Measurements from ENCODE around the gene PTPA. TPM values are rescaled to one million over a fixed set of nuclear protein-coding genes. Genes with fewer than 3 reads are reported as not detected.

The PTPA gene
- polyA plus RNA-seq: 100 to 1,000 TPM in 1 of 4 donors, 10 to 100 TPM in 3; 50.8 to 113 (median 60.8) TPM
- long read RNA-seq, donor 1, transcript PTPA-207 (10 exons, 2,737 nt): major isoform, 18 of 35 reads
- long read RNA-seq, donor 1, transcript PTPA-210 (3 exons, 1,153 nt): minor isoform, 8 of 35 reads
- long read RNA-seq, donor 1, partial matches to known transcripts: 0 of 35 reads
- long read RNA-seq, donor 1, other reads (novel, unspliced or antisense): 0 of 35 reads
- long read RNA-seq, donor 2, transcript PTPA-207 (10 exons, 2,737 nt): major isoform, 5 of 7 reads
- long read RNA-seq, donor 2, partial matches to known transcripts: 0 of 7 reads
- long read RNA-seq, donor 2, other reads (novel, unspliced or antisense): 0 of 7 reads
- long read RNA-seq, donor 3, partial matches to known transcripts: 9 of 16 reads
- long read RNA-seq, donor 3, other reads (novel, unspliced or antisense): 0 of 16 reads
- long read RNA-seq, donor 4: 0 reads
- long read RNA-seq, donor 5, partial matches to known transcripts: 0 of 7 reads
- long read RNA-seq, donor 5, other reads (novel, unspliced or antisense): 0 of 7 reads
- long read RNA-seq, donor 6, transcript PTPA-210 (3 exons, 1,153 nt): major isoform, 5 of 11 reads
- long read RNA-seq, donor 6, partial matches to known transcripts: 0 of 11 reads
- long read RNA-seq, donor 6, other reads (novel, unspliced or antisense): 0 of 11 reads
- long read RNA-seq, donor 7: 0 reads
- long read RNA-seq, donor 8, partial matches to known transcripts: 0 of 2 reads
- long read RNA-seq, donor 8, other reads (novel, unspliced or antisense): 0 of 2 reads
- long read RNA-seq, donor 9, partial matches to known transcripts: 0 of 1 reads
- long read RNA-seq, donor 9, other reads (novel, unspliced or antisense): 0 of 1 reads
- long read RNA-seq, donor 10, transcript PTPA-210 (3 exons, 1,153 nt): major isoform, 7 of 22 reads
- long read RNA-seq, donor 10, transcript PTPA-207 (10 exons, 2,737 nt): minor isoform, 6 of 22 reads
- long read RNA-seq, donor 10, transcript PTPA-214 (3 exons, 988 nt): minor isoform, 5 of 22 reads
- long read RNA-seq, donor 10, partial matches to known transcripts: 0 of 22 reads
- long read RNA-seq, donor 10, other reads (novel, unspliced or antisense): 0 of 22 reads

DNA sequence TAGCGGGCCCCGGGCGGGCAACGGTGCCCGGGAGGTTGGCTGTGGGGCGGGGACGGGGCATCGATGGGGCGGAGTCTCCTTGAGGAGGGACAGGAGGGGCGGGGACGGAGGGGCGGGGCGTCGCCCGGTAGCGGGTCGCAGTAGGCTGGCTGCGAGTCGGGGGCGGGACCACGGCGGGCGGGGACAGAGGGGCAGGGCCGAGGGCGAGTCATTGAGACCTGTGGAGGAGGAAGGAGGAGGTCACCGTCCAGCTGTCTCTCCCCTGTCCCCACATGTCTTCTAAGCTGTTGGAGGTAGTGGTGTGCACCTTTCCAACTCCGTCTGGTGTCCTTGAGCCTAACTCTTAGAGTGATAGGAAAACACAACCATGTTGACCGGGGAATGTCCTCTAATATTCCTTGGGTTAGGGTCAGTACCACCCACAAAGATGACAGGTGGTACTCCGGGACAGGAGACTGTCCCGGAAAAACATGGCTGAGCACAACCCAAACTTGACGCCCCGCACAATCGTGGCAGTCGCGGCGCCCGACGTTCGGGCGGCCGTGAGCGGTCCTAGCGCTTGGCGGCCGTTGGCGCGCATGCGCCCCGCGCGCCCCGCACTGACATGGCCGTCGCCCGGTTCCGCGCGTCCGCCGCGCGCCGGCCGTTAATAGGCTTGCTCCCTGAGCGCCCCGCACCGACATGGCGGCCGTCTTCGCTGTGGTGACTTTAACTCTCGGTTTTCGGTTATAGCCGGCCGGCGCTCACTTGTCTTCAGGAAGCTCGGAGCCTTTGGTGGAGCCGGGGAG lies at the start of gene PTPA, which contains the start of gene CRAT:
Gene PTPA, plus strand, starts transcription at position 676 of the 788 bp plus-strand sequence. CDS start 186 bp downstream, outside the sequence.
Gene CRAT, minus strand, starts transcription at position 54 of the 788 bp plus-strand sequence. CDS start 284 bp downstream, outside the sequence.
- WGBS, 3 donors: 0 to 1% (median 1%) methylated on average over 66 to 77 of the region's 77 CpGs
- Histone ChIP-seq H3K27me3 (ENCODE audit: control insufficient read depth in 3 of 3, insufficient read depth in 3 of 3, low read length in 3 of 3) (no peaks in the 10 kb centered on the region), H3K4me3 (ENCODE audit: low read depth in 1 of 3, low read length in 3 of 3) (peak within 1 kb of the TSS; percentile 84 to 95 (median 88)), H3K36me3 (ENCODE audit: control insufficient read depth in 3 of 3, insufficient read depth in 2 of 3, low read depth in 1 of 3, low read length in 3 of 3) (peaks cover 0 to 31% (median 0%) of the 10 kb centered on the region in 3 donors), H3K4me1 (ENCODE audit: control insufficient read depth in 3 of 3, insufficient read depth in 2 of 3, low read depth in 1 of 3, low read length in 2 of 3) (peaks cover 0 to 27% (median 2%) of the 10 kb centered on the region in 3 donors), H3K27ac (ENCODE audit: low read depth in 1 of 3, low read length in 2 of 3) (peak within 1 kb of the TSS; percentile 98 to 100 (median 98)), H3K9me3 (ENCODE audit: control insufficient read depth in 2 of 2, insufficient read depth in 1 of 2, low read depth in 1 of 2, low read length in 1 of 2) (no peaks in the 10 kb centered on the region)
- no peak for FAIRE-seq
- DNase-seq: peak; percentile 95 to 97

DNA sequence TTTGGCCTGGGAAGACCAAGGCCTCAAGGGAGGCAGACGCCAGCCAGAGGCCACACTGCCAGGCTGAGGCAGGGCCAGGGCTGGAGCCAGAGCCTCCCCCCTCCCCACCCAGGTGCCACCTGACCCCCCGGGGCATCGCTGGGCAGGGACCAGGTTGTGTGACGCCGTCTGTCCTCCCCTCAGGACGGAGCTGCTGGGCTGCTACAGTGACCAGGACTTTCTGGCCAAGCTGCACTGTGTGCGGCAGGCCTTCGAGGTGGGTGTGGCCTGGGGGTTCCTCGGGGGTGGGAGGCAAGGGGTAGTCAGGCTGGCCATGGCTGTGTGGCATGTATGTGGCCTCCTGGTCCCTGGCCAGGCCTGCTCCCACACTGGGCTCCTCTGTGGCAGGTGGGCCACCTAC lies 48.2 kb upstream of the PTPA start:
- no peaks in the 10 kb centered on the region for H3K27me3 ChIP-seq (ENCODE audit: control insufficient read depth in 3 of 3, insufficient read depth in 3 of 3, low read length in 3 of 3)
- no peak overlapping the region for H3K4me3 ChIP-seq (ENCODE audit: low read depth in 1 of 3, low read length in 3 of 3)
- no peaks in the 10 kb centered on the region for H3K9me3 ChIP-seq (ENCODE audit: control insufficient read depth in 2 of 2, insufficient read depth in 1 of 2, low read depth in 1 of 2, low read length in 1 of 2)
- H3K27ac ChIP-seq (ENCODE audit: low read depth in 1 of 3, low read length in 2 of 3): no peak overlapping the region
- FAIRE-seq: no peak
- H3K36me3 ChIP-seq (ENCODE audit: control insufficient read depth in 3 of 3, insufficient read depth in 2 of 3, low read depth in 1 of 3, low read length in 3 of 3): peaks cover 12 to 81% (median 25%) of the 10 kb centered on the region in 3 donors
- 87 to 93% (median 92%) methylated on average over 9 of the region's 9 CpGs for WGBS, 3 donors
- no peaks in the 10 kb centered on the region for H3K4me1 ChIP-seq (ENCODE audit: control insufficient read depth in 3 of 3, insufficient read depth in 2 of 3, low read depth in 1 of 3, low read length in 2 of 3)
- no peak for DNase-seq

DNA sequence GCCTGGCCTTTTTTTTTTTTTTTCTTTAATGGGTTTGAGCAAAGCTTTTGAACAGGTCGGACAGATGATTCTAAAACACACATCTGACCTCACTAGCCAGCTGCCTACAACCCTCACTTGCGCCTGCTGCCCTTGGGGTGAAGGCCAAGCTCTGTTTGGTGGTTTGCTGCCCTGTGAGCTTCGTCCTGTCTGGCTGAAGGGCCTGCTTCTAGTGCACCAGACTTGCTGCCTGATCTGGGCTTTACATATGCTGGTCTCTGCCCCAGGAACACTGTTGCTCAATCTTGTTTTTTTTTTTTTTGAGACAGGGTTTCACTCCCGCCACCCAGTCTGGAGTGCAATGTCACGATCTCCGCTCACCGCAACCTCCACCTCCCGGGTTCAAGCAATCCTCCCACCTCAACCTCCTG lies 46.7 kb upstream of the PTPA start:
- H3K27me3 ChIP-seq (ENCODE audit: control insufficient read depth in 3 of 3, insufficient read depth in 3 of 3, low read length in 3 of 3): no peaks in the 10 kb centered on the region
- H3K4me3 ChIP-seq (ENCODE audit: low read depth in 1 of 3, low read length in 3 of 3): no peak overlapping the region
- no peak for DNase-seq
- 94 to 98% (median 96%) methylated on average over 8 of the region's 8 CpGs for WGBS, 3 donors
- FAIRE-seq: no peak
- H3K9me3 ChIP-seq (ENCODE audit: control insufficient read depth in 2 of 2, insufficient read depth in 1 of 2, low read depth in 1 of 2, low read length in 1 of 2): no peaks in the 10 kb centered on the region
- peaks cover 3 to 13% (median 9%) of the 10 kb centered on the region in 3 donors for H3K4me1 ChIP-seq (ENCODE audit: control insufficient read depth in 3 of 3, insufficient read depth in 2 of 3, low read depth in 1 of 3, low read length in 2 of 3)
- no peak overlapping the region for H3K27ac ChIP-seq (ENCODE audit: low read depth in 1 of 3, low read length in 2 of 3)
- peaks cover 12 to 85% (median 25%) of the 10 kb centered on the region in 3 donors for H3K36me3 ChIP-seq (ENCODE audit: control insufficient read depth in 3 of 3, insufficient read depth in 2 of 3, low read depth in 1 of 3, low read length in 3 of 3)

DNA sequence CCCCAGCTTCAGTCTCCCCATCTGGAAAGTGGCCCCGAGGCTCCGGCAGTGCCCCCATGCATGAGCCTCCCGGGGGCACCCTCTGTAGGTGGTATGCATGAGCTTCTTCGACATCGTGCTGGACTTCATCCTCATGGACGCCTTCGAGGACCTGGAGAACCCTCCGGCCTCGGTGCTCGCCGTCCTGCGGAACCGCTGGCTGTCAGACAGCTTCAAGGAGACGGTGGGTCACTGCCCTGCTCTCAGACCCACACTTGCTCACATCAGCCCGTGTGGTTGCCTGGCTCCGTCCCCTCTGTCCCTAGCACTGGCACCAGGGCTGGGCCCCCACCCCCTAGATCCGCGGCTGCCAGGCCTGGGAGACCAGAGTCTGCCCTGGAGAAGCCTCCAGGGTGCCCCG lies 43.1 kb upstream of the PTPA start:
- Histone ChIP-seq H3K9me3 (ENCODE audit: control insufficient read depth in 2 of 2, insufficient read depth in 1 of 2, low read depth in 1 of 2, low read length in 1 of 2) (no peaks in the 10 kb centered on the region), H3K27ac (ENCODE audit: low read depth in 1 of 3, low read length in 2 of 3) (peak overlapping the region in 1 of 3 donors; percentile 92), H3K27me3 (ENCODE audit: control insufficient read depth in 3 of 3, insufficient read depth in 3 of 3, low read length in 3 of 3) (no peaks in the 10 kb centered on the region), H3K4me3 (ENCODE audit: low read depth in 1 of 3, low read length in 3 of 3) (no peak overlapping the region), H3K36me3 (ENCODE audit: control insufficient read depth in 3 of 3, insufficient read depth in 2 of 3, low read depth in 1 of 3, low read length in 3 of 3) (peaks cover 10 to 80% (median 19%) of the 10 kb centered on the region in 3 donors), H3K4me1 (ENCODE audit: control insufficient read depth in 3 of 3, insufficient read depth in 2 of 3, low read depth in 1 of 3, low read length in 2 of 3) (peaks cover 11 to 29% (median 18%) of the 10 kb centered on the region in 3 donors)
- FAIRE-seq (no peak), DNase-seq (no peak)
- 93 to 95% (median 95%) methylated on average over 19 of the region's 19 CpGs for WGBS, 3 donors

DNA sequence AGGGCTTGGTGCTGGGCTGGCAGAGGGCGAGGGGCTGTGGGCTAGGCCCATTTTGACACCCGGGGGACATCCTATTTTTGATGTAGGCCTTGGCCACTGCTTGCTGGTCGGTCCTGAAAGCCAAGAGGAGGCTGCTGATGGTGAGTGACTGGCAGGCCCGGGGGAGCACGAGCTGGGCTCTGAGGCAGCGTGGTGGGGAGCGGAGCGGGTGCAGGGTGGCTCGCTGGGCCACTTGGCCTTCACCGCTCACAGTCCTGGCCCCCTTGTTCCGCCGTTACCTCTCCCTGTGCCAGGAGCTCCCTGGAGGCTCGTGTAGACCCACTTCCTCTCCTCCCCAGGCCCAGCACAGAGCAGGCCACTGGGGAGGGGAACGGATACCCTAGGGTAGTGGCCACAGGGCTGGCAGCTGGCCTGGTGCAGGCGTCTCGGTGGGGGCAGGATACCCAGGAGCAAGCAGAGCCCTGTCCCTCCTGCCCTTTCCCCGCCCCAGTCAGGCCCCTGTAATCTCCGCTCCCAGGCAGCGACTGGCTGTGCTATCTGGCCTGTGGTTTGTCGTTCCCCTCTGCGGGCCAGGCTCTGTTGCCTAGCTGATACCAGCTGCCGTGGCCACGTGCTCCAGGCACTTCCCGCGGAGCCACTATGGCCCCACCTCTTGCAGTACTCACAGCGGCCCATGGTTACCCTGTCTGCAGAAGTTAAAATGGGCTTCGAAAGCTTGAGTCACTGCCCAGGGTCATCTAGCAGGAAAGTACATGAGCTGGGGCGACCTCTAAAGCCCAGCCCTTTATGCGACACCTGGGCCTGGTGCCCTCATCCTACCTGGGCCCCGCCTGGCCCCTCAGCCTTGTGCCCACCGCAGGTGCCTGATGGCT lies 42.0 kb upstream of the PTPA start:
- Histone ChIP-seq H3K9me3 (ENCODE audit: control insufficient read depth in 2 of 2, insufficient read depth in 1 of 2, low read depth in 1 of 2, low read length in 1 of 2) (no peaks in the 10 kb centered on the region), H3K27me3 (ENCODE audit: control insufficient read depth in 3 of 3, insufficient read depth in 3 of 3, low read length in 3 of 3) (no peaks in the 10 kb centered on the region), H3K4me3 (ENCODE audit: low read depth in 1 of 3, low read length in 3 of 3) (no peak overlapping the region), H3K27ac (ENCODE audit: low read depth in 1 of 3, low read length in 2 of 3) (peak overlapping the region; percentile 82 to 92 (median 86)), H3K4me1 (ENCODE audit: control insufficient read depth in 3 of 3, insufficient read depth in 2 of 3, low read depth in 1 of 3, low read length in 2 of 3) (peaks cover 11 to 29% (median 18%) of the 10 kb centered on the region in 3 donors), H3K36me3 (ENCODE audit: control insufficient read depth in 3 of 3, insufficient read depth in 2 of 3, low read depth in 1 of 3, low read length in 3 of 3) (peaks cover 5 to 71% (median 17%) of the 10 kb centered on the region in 3 donors)
- 42 to 63% (median 53%) methylated on average over 29 to 31 of the region's 31 CpGs for WGBS, 3 donors
- DNase-seq: peak; percentile 75 to 87
- no peak for FAIRE-seq

DNA sequence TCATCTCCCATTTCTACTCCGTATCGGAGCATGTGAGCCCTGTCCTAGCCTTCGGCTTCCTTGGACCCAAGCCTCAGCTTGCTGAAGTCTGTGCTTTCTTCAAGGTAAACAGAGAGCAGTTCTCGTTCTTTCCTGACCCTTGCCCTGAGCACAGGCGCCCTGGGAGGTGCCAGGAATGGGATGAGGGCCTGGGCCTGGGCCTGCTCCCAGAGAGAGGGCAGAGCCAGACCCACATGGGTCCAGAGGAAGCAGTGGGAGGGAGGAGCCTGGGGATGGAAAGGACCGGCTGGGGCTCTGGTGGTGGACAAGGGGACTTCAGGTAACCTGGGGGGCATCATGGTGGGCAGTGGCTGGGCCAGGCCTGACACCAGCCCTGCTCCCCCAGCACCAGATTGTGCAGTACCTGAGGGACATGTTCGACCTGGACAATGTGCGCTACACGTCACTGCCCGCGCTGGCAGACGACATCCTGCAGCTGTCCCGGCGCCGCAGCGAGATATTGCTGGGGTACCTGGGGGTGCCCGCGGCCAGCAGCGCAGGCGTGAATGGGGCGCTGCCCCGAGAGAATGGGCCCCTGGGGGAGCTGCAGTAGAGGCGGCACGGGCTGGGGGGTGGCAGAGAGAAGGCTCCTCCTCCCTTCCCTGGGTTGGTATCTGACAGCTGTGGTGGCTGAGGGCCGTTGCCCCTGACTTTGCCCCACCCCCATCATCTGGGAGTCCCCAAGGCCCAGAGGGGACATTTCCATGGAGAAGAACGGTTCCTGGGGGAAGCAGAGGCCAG lies 41.2 kb upstream of the PTPA start:
- Histone ChIP-seq H3K4me3 (ENCODE audit: low read depth in 1 of 3, low read length in 3 of 3) (no peak overlapping the region), H3K4me1 (ENCODE audit: control insufficient read depth in 3 of 3, insufficient read depth in 2 of 3, low read depth in 1 of 3, low read length in 2 of 3) (peaks cover 11 to 29% (median 19%) of the 10 kb centered on the region in 3 donors), H3K27me3 (ENCODE audit: control insufficient read depth in 3 of 3, insufficient read depth in 3 of 3, low read length in 3 of 3) (no peaks in the 10 kb centered on the region), H3K9me3 (ENCODE audit: control insufficient read depth in 2 of 2, insufficient read depth in 1 of 2, low read depth in 1 of 2, low read length in 1 of 2) (no peaks in the 10 kb centered on the region), H3K27ac (ENCODE audit: low read depth in 1 of 3, low read length in 2 of 3) (peak overlapping the region; percentile 82 to 92 (median 86)), H3K36me3 (ENCODE audit: control insufficient read depth in 3 of 3, insufficient read depth in 2 of 3, low read depth in 1 of 3, low read length in 3 of 3) (peaks cover 5 to 64% (median 12%) of the 10 kb centered on the region in 3 donors)
- no peak for FAIRE-seq
- WGBS, 3 donors: 54 to 82% (median 82%) methylated on average over 13 to 26 of the region's 26 CpGs
- DNase-seq: peak in 1 of 2 donors; percentile 87

Data from small intestine (tissue), 16 donors.